TTC549 (cell line): ENCODE results near the gene INHBB.
"Not testable (repeated sequence)": the region's sequence is repeated elsewhere in the genome, so short reads cannot be mapped to it uniquely, and the experiment has no call there.

Experiments
- FAIRE-seq: peaks from 2 replicates; lab custom pipeline; 2012; peaks lifted over from hg19 to GRCh38; lab: Jason Lieb, UNC

INHBB gene

DNA sequence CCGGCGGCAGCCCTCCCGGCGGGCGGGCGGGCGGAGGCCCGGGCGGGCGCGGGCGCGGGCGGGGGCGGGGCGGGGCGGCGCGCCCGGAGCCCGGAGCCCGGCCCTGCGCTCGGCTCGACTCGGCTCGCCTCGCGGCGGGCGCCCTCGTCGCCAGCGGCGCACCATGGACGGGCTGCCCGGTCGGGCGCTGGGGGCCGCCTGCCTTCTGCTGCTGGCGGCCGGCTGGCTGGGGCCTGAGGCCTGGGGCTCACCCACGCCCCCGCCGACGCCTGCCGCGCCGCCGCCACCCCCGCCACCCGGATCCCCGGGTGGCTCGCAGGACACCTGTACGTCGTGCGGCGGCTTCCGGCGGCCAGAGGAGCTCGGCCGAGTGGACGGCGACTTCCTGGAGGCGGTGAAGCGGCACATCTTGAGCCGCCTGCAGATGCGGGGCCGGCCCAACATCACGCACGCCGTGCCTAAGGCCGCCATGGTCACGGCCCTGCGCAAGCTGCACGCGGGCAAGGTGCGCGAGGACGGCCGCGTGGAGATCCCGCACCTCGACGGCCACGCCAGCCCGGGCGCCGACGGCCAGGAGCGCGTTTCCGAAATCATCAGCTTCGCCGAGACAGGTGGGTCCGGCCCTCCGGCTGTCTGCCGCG is at the start of gene INHBB:
INHBB (plus strand) TSS at position 111 of the 641 bp plus-strand sequence; CDS start at position 164, 53 bp downstream.
- FAIRE-seq, result no peak

GRCh38 chr2:120298173-120298835 is 47.6 kb upstream of the INHBB start:
- no peak for FAIRE-seq

- FAIRE-seq, result no peak
Measured at GRCh38 chr2:120299004-120299403, 46.9 kb upstream of the INHBB start.

GRCh38 chr2:120299561-120299960 is 46.4 kb upstream of the INHBB start:
- FAIRE-seq, result no peak

DNA sequence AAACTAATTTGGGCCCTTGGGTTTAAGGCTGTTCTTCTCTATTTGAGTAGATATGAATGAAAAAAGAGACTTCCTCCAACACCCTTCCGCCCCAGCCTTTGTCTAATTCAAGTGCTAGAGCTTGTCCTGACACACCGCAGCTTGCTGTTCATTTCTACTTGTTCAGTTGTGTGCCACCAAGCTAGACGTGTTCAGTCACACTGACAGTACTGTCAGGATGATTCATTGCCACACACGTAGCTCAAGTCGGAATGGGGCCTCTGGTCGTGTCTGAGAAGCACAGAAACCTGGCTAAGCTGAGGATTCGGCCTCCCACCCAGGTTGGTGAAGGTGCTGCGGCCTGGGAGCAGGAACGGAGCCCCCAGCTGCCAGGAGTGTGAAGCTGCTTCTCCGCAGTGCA is 45.6 kb upstream of the INHBB start:
- FAIRE-seq, result no peak

DNA sequence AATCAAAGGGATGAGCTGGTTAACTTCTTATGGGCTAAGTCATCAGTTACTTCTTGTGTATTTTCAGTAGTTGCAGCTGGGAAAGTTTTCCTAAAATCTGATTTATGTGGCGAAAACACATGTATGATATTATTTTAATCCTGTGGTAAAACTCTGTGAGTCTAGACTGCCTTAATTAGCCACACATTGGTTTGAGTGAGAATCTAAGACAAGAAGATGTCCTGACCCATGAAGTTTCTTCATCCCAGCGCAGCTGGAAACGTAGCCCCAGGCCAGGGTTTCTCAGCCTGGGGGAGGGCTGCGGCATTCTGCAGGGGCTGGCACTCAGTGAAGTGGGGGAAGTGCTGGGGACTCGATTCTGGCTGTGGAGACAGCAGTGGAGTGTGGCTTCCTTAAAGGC is 44.7 kb upstream of the INHBB start:
- FAIRE-seq, result no peak

- no peak for FAIRE-seq
Measured at GRCh38 chr2:120302301-120302700, 43.6 kb upstream of the INHBB start.

DNA sequence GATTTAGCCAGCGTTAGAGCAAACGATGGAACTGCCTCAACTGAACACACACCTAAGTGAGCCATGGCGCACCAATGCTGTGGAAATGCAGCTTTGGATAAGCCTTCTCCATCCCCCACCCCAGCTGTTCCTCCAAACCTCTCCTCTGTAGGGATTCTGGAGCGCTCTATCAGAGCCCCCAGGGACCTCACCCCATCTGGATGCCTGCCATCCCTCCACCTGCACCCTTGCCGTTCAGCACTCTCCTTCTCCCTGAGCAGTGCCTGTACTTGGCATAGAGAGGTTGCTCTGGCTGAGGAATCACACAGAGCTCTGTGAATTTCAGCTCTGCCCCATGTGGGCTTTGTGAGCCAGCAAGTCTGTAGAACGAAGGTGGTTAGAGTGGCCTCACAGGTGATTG is 42.8 kb upstream of the INHBB start:
- FAIRE-seq, result no peak

GRCh38 chr2:120305296-120305695 is 40.6 kb upstream of the INHBB start:
- no peak for FAIRE-seq

DNA sequence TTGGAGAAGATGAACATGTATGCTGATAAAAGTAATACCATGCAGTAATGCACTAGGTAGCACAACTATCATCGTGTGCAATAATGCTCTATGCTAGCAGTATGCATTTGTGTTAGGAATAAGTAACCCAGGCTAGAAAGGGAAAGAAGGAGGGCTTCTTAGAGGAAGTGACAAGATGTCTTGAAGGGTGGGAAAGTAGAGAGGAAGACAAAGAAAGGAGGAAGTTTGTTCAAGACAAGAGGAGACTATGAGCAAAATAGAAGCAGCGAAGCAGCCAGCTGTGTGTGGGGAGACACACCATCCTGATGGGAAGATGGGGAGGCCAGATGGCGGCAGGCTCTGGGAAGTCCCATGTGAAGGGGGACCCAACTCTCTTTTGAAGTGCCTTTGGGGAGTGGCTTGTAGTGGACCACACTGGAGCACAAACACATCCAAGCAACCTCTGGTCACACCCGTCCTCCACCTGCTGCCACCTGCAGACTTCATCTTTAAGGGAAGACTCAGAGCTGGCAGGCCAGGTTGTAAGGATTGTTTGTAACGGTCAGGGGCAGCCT is 39.9 kb upstream of the INHBB start:
- no peak for FAIRE-seq

- FAIRE-seq, result no peak
Measured at GRCh38 chr2:120307482-120307881, 38.5 kb upstream of the INHBB start.

DNA sequence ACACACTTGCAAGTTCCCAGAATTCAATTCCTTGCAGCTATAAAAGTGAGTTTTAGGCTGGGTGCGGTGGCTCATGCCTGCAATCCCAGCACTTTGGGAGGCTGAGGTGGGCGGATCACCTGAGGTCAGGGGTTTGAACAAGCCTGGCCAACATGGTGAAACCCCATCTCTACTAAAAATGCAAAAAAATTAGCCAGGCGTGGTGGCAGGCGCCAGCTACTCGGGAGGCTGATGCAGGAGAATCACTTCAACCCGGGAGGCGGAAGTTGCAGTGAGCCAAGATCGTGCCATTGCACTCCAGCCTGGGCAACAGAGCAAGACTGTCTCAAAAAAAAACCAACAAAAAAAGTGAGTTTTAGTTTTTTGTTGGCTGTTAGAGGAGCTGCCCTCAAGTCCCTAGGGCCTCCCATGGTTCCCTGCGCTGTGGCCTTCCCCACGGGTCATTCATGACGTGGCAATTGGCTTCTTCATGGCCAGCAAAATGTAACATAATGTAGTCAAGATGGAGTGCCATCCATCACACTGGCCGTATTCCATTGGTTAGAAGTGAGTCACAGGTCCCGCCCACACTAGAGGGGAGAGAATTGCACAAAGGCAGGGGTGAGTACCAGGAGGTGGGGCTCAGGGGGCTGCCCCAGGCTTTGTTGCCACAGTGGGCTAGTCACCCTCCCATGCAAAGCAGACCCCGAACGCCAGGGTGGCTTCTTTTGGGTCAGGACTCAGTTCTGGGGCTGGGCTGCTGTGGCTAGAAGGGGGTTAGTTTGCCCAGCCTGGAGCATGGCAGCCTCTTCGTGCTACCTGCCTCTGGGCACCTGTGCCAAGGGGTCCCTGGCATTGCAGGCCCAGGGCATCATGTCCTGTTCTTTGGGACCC is 37.7 kb upstream of the INHBB start:
- no peak for FAIRE-seq

- FAIRE-seq, result no peak
Measured at GRCh38 chr2:120310136-120310535, 35.8 kb upstream of the INHBB start.

GRCh38 chr2:120310841-120311240 is 35.1 kb upstream of the INHBB start:
- not testable (repeated sequence) for FAIRE-seq

- FAIRE-seq, result no peak
Measured at GRCh38 chr2:120312076-120312475, 33.9 kb upstream of the INHBB start.

GRCh38 chr2:120312860-120313694 is 32.9 kb upstream of the INHBB start:
- FAIRE-seq, result peak; percentile 36

- no peak for FAIRE-seq
Measured at GRCh38 chr2:120313695-120314615, 32.0 kb upstream of the INHBB start.

GRCh38 chr2:120314690-120315366 is 31.1 kb upstream of the INHBB start:
- FAIRE-seq, result no peak

GRCh38 chr2:120315367-120316033 is 30.4 kb upstream of the INHBB start:
- FAIRE-seq, result no peak

DNA sequence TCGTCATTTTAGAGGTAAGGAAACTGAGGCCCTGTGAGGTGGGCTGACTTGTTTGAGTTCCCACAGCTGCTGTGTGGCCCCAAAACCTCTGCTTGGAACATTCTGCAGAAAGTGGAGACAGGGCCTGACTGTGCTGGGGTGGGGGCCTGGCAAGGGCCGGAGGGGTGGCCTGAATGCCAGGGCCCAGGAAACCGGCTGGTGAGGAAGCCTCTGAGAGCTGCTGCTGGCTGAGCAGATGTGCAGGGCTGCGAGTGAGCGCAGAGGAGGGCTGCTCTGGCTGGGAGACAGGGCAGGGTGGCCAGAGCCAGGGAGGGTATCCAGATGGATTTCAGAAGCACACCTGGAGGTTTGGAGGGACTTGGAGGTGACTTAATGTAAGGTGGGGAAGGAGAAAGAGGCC is 29.9 kb upstream of the INHBB start:
- no peak for FAIRE-seq
